Measurements from ENCODE around the gene SCART1.
"Not testable (repeated sequence)": the region's sequence is repeated elsewhere in the genome, so short reads cannot be mapped to it uniquely, and the experiment has no call there.

SCART1 gene

GRCh38 chr10:133453516-133454203 lies at the start of gene SCART1:
Gene SCART1, plus strand, starts transcription at chr10:133453945. Its CDS starts 53 bp downstream, at chr10:133453998.
- Mint-ChIP-seq H3K27ac (no peak within 1 kb of the TSS), H3K4me1 (no peaks in the 10 kb centered on the region), H3K36me3 (ENCODE audit: low read depth) (peaks cover 3% of the 10 kb centered on the region), H3K4me3 (no peak within 1 kb of the TSS), H3K27me3 (ENCODE audit: low read depth, poor library complexity) (peaks cover 3% of the 10 kb centered on the region), H3K9me3 (peaks cover 80% of the 10 kb centered on the region)
- DNase-seq = no peak
- no peak for TF ChIP-seq CTCF (IDR thresholded peaks at IDR 0.05)

GRCh38 chr10:133405272-133405671 lies 48.5 kb upstream of the SCART1 start:
- no peak for TF ChIP-seq CTCF (IDR thresholded peaks at IDR 0.05)
- peaks cover 4% of the 10 kb centered on the region for H3K27me3 Mint-ChIP-seq (ENCODE audit: low read depth, poor library complexity)
- no peaks in the 10 kb centered on the region for H3K4me1 Mint-ChIP-seq
- H3K4me3 Mint-ChIP-seq = no peak overlapping the region
- H3K36me3 Mint-ChIP-seq (ENCODE audit: low read depth) = peaks cover 96% of the 10 kb centered on the region
- peaks cover 38% of the 10 kb centered on the region for H3K9me3 Mint-ChIP-seq
- H3K27ac Mint-ChIP-seq = peak overlapping the region; percentile 24
- DNase-seq = no peak

- Mint-ChIP-seq H3K4me1 (no peaks in the 10 kb centered on the region), H3K4me3 (no peak overlapping the region), H3K27me3 (ENCODE audit: low read depth, poor library complexity) (peaks cover 4% of the 10 kb centered on the region), H3K27ac (no peak overlapping the region), H3K36me3 (ENCODE audit: low read depth) (peaks cover 97% of the 10 kb centered on the region), H3K9me3 (peaks cover 45% of the 10 kb centered on the region)
- no peak for DNase-seq
- TF ChIP-seq CTCF (IDR thresholded peaks at IDR 0.05) = no peak
Observed at GRCh38 chr10:133405844-133406527, 47.8 kb upstream of the SCART1 start.

- Mint-ChIP-seq H3K36me3 (ENCODE audit: low read depth) (peaks cover 97% of the 10 kb centered on the region), H3K27me3 (ENCODE audit: low read depth, poor library complexity) (peaks cover 9% of the 10 kb centered on the region), H3K9me3 (peaks cover 91% of the 10 kb centered on the region), H3K4me1 (no peaks in the 10 kb centered on the region), H3K27ac (no peak overlapping the region), H3K4me3 (no peak overlapping the region)
- TF ChIP-seq CTCF (IDR thresholded peaks at IDR 0.05) = no peak
- no peak for DNase-seq
Observed at GRCh38 chr10:133411523-133412380, 42.0 kb upstream of the SCART1 start.

- Mint-ChIP-seq H3K9me3 (peaks cover 85% of the 10 kb centered on the region), H3K36me3 (ENCODE audit: low read depth) (peaks cover 91% of the 10 kb centered on the region), H3K27me3 (ENCODE audit: low read depth, poor library complexity) (peaks cover 7% of the 10 kb centered on the region), H3K4me3 (no peak overlapping the region), H3K4me1 (no peaks in the 10 kb centered on the region), H3K27ac (no peak overlapping the region)
- no peak for TF ChIP-seq CTCF (IDR thresholded peaks at IDR 0.05)
- no peak for DNase-seq
Observed at GRCh38 chr10:133412381-133412711, 41.4 kb upstream of the SCART1 start.

- not testable (repeated sequence) for H3K4me1 Mint-ChIP-seq; H3K27me3 Mint-ChIP-seq (ENCODE audit: low read depth, poor library complexity); H3K27ac Mint-ChIP-seq; DNase-seq; H3K4me3 Mint-ChIP-seq
- H3K36me3 Mint-ChIP-seq (ENCODE audit: low read depth) = peaks cover 85% of the 10 kb centered on the region
- H3K9me3 Mint-ChIP-seq = peaks cover 65% of the 10 kb centered on the region
Observed at GRCh38 chr10:133414401-133414800, 39.3 kb upstream of the SCART1 start.
